Natural killer cell (primary cell): ENCODE results near the gene KAT6B. TPM values are rescaled to one million over a fixed set of nuclear protein-coding genes. Genes with fewer than 3 reads are reported as not detected.

Source experiments
- ATAC-seq, 3 donors: fragments of 150-1000 bp in 2 of 3; fragments of 200-7000 bp in 1 of 3; cut with Tn5 transposase; 1 replicate in 1 of 3; 2 replicates in 2 of 3; pipeline ENCODE4 v1.10.0; 2021; ENCODE audit warnings: mild to moderate bottlenecking in 2 of 3, moderate library complexity in 2 of 3
- DNase-seq, 2 donors: peaks; one replicate each; pipeline versions ENCODE4 v3.0.0 to v3.0.0-alpha.2; 2013 to 2021; ENCODE audit warnings: mixed read lengths in 1 of 2
- H3K27ac ChIP-seq: one replicate; pipeline ENCODE4 v1.5.1; 2013; ENCODE audit warnings: mild to moderate bottlenecking, low read length
- H3K27me3 ChIP-seq: one replicate; pipeline ENCODE4 v1.6.1; 2013; ENCODE audit warnings: low read length; ENCODE audit not compliant: control insufficient read depth, insufficient read depth
- H3K36me3 ChIP-seq: one replicate; pipeline ENCODE4 v1.6.1; 2013; ENCODE audit warnings: low read length; ENCODE audit not compliant: control insufficient read depth, insufficient read depth
- H3K4me1 ChIP-seq: one replicate; pipeline ENCODE4 v1.6.1; 2013; ENCODE audit warnings: low read length; ENCODE audit not compliant: control insufficient read depth, insufficient read depth
- H3K4me3 ChIP-seq: one replicate; pipeline ENCODE4 v1.5.1; 2013; ENCODE audit warnings: low read length
- H3K9me3 ChIP-seq: one replicate; pipeline ENCODE4 v1.6.1; 2013; ENCODE audit warnings: low read length; ENCODE audit not compliant: control insufficient read depth, insufficient read depth
- H3K27ac Mint-ChIP-seq, 2 donors: one replicate each; pipeline ENCODE4 v1.8.0; 2022; ENCODE audit warnings: mild to moderate bottlenecking in 2 of 2, mixed read lengths in 2 of 2, moderate library complexity in 1 of 2
- H3K27me3 Mint-ChIP-seq, 2 donors: one replicate each; pipeline ENCODE4 v1.8.0; 2022; ENCODE audit warnings: low read depth in 2 of 2, mixed read lengths in 2 of 2
- H3K36me3 Mint-ChIP-seq: one replicate; pipeline ENCODE4 v1.8.0; 2022; ENCODE audit warnings: mixed read lengths
- H3K4me1 Mint-ChIP-seq, 2 donors: one replicate each; pipeline ENCODE4 v1.8.0; 2022; ENCODE audit warnings: mixed read lengths in 2 of 2
- H3K4me3 Mint-ChIP-seq: one replicate; pipeline ENCODE4 v1.8.0; 2022; ENCODE audit warnings: mild to moderate bottlenecking, moderate library complexity, mixed read lengths
- H3K9me3 Mint-ChIP-seq, 2 donors: one replicate each; pipeline ENCODE4 v1.8.0; 2022; ENCODE audit warnings: mixed read lengths in 2 of 2
- WGBS: methylation state at CpG from one replicate; pipeline ENCODE4 v1.1.7; 2013; ENCODE audit warnings: missing lambda C conversion rate; ENCODE audit not compliant: insufficient coverage; 5-methylcytosine and 5-hydroxymethylcytosine counted together
- intact Hi-C: fragments of 100-400 bp; cut with micrococcal nuclease; formaldehyde crosslinking; loops from one replicate; pipeline ENCODE4 v1.14.2; 2022
- total RNA-seq, 4 donors: library from RNA; stranded (reverse); fragments of 120-200 nt in 1 of 4; gene quantifications; one replicate each; pipeline versions ENCODE4 v1.2.3 to v1.2.4, GENCODE V29; 2013 to 2022
- TF ChIP-seq, protein P1 (sequence below): fragments of 200-600 bp; IDR thresholded peaks from one replicate; pipeline ENCODE4 v1.8.0; 2022; ENCODE audit warnings: antibody characterized with exemption

The KAT6B gene
- total RNA-seq, 3 donors from 2014 or later (not counting 1 experiment from before 2014, with no cell fraction given): 117 to 133 (median 121) TPM

DNA sequence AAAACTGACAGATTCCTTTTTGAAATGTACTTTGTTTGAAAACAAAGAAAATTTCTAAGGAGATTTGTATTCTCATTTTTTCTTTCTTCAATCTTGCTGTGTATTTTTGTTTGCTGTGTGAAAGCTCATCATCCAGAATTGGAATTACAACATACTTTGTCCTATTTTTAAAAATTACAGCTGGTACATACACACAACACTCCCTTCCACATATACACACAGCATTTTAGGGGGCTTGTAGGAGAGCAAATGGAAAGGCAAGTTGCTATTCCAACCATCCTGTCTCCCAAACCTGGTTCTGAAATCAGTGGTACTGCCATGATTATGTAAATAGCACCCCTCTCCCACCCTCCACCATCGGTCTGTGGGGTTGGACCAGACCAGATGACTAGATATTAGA, 184.0 kb downstream of the KAT6B start:
- Histone ChIP-seq H3K9me3 (no peaks in the 10 kb centered on the region), H3K36me3 (peaks cover 5% of the 10 kb centered on the region), H3K27ac (no peak overlapping the region), H3K4me1 (peaks cover 46% of the 10 kb centered on the region), H3K4me3 (no peak overlapping the region), H3K27me3 (no peaks in the 10 kb centered on the region)
- H3K27ac Mint-ChIP-seq: peak overlapping the region; percentile 93 to 97
- TF ChIP-seq, protein P1, sequence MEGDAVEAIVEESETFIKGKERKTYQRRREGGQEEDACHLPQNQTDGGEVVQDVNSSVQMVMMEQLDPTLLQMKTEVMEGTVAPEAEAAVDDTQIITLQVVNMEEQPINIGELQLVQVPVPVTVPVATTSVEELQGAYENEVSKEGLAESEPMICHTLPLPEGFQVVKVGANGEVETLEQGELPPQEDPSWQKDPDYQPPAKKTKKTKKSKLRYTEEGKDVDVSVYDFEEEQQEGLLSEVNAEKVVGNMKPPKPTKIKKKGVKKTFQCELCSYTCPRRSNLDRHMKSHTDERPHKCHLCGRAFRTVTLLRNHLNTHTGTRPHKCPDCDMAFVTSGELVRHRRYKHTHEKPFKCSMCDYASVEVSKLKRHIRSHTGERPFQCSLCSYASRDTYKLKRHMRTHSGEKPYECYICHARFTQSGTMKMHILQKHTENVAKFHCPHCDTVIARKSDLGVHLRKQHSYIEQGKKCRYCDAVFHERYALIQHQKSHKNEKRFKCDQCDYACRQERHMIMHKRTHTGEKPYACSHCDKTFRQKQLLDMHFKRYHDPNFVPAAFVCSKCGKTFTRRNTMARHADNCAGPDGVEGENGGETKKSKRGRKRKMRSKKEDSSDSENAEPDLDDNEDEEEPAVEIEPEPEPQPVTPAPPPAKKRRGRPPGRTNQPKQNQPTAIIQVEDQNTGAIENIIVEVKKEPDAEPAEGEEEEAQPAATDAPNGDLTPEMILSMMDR: no peak
- no peaks in the 10 kb centered on the region for H3K9me3 Mint-ChIP-seq
- ATAC-seq (no peak), DNase-seq (no peak)
- H3K4me1 Mint-ChIP-seq: peaks cover 58 to 62% of the 10 kb centered on the region in 2 donors
- H3K4me3 Mint-ChIP-seq: peak overlapping the region; percentile 9
- no peaks in the 10 kb centered on the region for H3K27me3 Mint-ChIP-seq
- intact Hi-C loops: no loop called here
- no CpG with 5 or more reads among the region's 1 CpG for WGBS
- H3K36me3 Mint-ChIP-seq: no peaks in the 10 kb centered on the region

DNA sequence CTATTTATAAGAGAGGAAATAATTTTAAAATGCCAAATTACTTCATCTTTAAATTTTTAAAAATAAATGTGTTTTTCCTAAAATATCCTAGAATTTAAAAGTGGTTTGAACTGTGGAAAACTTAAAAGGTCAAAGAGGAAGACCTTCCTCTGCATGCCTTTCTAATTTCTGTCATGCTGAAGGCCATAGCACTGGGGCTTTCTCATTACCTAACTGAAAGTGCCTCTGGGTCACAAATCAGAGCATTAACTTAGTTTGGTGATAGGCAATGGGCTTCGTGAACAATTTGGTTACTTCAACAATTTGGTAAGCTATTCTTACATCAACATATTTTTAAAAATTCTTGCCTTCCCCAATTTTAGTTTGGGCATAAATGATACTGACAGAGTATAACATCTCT, 184.8 kb downstream of the KAT6B start:
- Histone ChIP-seq H3K27me3 (no peaks in the 10 kb centered on the region), H3K4me3 (no peak overlapping the region), H3K27ac (no peak overlapping the region), H3K9me3 (no peaks in the 10 kb centered on the region), H3K36me3 (peaks cover 5% of the 10 kb centered on the region), H3K4me1 (peaks cover 51% of the 10 kb centered on the region)
- Mint-ChIP-seq H3K36me3 (no peaks in the 10 kb centered on the region), H3K27me3 (no peaks in the 10 kb centered on the region), H3K27ac (peak overlapping the region in 1 of 2 donors; percentile 94), H3K9me3 (no peaks in the 10 kb centered on the region), H3K4me1 (peaks cover 67 to 70% of the 10 kb centered on the region in 2 donors), H3K4me3 (no peak overlapping the region)
- intact Hi-C loops: no loop called here
- DNase-seq (no peak), ATAC-seq (no peak)
- TF ChIP-seq, protein P1: no peak
- no CpG with 5 or more reads among the region's 1 CpG for WGBS

DNA sequence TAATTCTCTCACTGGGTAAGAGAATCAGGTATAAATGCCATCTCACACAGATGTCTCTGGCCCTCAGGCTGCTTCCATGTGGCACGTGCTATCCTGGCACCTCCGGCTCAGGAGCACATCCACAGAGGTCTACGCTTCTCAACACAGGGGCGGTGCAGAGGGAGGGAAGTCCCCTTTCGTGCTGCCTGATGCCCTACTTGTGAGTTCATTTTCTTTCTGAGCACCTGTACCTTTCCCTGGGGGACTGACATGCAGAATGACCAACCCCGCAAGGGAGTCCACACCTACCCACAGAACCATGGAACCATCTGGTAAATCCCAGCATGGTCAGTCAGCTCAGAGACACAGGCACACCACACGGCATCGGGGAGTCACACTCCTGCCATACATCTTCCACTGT, 186.1 kb downstream of the KAT6B start:
- intact Hi-C loops: no loop called here
- Histone ChIP-seq H3K9me3 (no peaks in the 10 kb centered on the region), H3K4me1 (peaks cover 48% of the 10 kb centered on the region), H3K27me3 (no peaks in the 10 kb centered on the region), H3K27ac (no peak overlapping the region), H3K36me3 (peaks cover 5% of the 10 kb centered on the region), H3K4me3 (no peak overlapping the region)
- Mint-ChIP-seq H3K36me3 (no peaks in the 10 kb centered on the region), H3K27me3 (no peaks in the 10 kb centered on the region), H3K27ac (peak overlapping the region; percentile 93 to 94), H3K9me3 (no peaks in the 10 kb centered on the region), H3K4me3 (peak overlapping the region; percentile 32), H3K4me1 (peaks cover 67 to 68% of the 10 kb centered on the region in 2 donors)
- ATAC-seq (no peak), DNase-seq (no peak)
- WGBS: 85% methylated on average over 8 of the region's 8 CpGs
- TF ChIP-seq, protein P1: no peak

GRCh38 chr10:75013007-75013406, 186.6 kb downstream of the KAT6B start:
- no peak overlapping the region for H3K4me3 ChIP-seq
- TF ChIP-seq, protein P1: no peak
- Mint-ChIP-seq H3K4me3 (peak overlapping the region; percentile 33), H3K27ac (peak overlapping the region; percentile 93 to 94), H3K4me1 (peaks cover 62 to 67% of the 10 kb centered on the region in 2 donors), H3K27me3 (no peaks in the 10 kb centered on the region), H3K9me3 (no peaks in the 10 kb centered on the region), H3K36me3 (no peaks in the 10 kb centered on the region)
- intact Hi-C loops: no loop called here
- peak overlapping the region; percentile 87 for H3K27ac ChIP-seq
- H3K27me3 ChIP-seq: no peaks in the 10 kb centered on the region
- ATAC-seq (no peak), DNase-seq (no peak)
- no peaks in the 10 kb centered on the region for H3K9me3 ChIP-seq
- peaks cover 52% of the 10 kb centered on the region for H3K4me1 ChIP-seq
- peaks cover 5% of the 10 kb centered on the region for H3K36me3 ChIP-seq
